NCI-H1105 treated with DMSO at 0.1 percent for 48 hours (cell line): Measurements from ENCODE around the gene WDR45B.

Experiments used
- DNase-seq: peaks from one replicate; lab custom pipeline; 2025; lab: John Stamatoyannopoulos, UW

WDR45B gene

GRCh38 chr17:82677353-82677925 is 29.2 kb upstream of the WDR45B start:
- DNase-seq: no peak

- no peak for DNase-seq
Observed at GRCh38 chr17:82675476-82676245, 27.4 kb upstream of the WDR45B start.

- DNase-seq: no peak
Observed at GRCh38 chr17:82674656-82675475, 26.6 kb upstream of the WDR45B start.

- no peak for DNase-seq
Observed at GRCh38 chr17:82670661-82671450, 22.6 kb upstream of the WDR45B start.

DNA sequence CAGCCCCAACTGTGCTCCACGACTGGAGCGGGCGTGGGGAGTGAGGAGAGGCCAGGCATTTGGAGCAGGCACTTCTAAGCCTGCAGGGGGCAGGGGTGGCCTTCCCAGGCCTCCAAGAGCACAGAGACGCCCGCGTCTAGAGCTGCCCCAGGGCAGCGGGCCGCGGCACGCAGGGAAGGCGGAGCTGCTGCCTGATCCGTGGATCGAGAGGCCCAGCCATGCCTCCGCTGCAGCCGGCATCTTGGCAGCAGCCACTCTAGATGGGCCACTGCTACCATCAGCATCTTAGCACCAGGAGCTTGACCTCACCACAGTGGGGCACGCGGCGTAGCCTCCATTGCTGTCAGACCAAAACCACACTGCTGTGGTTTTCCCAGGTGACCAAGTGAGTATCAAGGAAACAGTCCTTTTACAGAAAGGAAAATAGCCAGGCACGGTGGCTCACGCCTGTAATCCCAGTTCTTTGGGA is 20.4 kb upstream of the WDR45B start:
- no peak for DNase-seq

DNA sequence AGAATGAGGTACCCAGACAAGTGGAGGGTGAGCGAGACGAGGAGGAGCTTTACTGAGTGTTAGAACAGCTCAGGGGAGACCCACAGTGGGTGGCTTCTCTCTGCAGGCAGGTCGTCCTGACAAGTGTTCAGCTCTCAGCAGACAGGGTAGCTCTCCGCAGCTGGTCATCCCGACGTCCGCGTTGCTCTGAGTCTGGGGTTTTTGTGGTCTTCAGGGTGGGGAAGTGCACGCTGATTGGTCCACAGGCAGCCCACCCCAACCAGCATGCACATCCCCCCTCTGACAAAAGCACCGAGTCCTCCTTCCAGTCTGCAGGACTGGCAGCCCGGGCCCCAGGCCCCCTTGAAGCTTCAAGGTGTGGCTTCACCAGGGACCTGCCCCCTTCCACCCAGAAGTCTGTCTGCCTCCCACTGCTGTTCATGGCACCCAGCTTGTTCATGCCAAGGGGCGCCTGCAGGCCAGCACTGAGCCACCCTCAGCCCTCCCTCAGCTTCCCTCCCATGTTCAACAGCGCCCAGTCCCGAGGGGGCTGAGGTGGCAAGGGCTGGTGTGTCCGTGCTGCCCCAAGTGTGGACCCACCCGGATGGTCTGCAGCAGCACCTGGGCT is 19.9 kb upstream of the WDR45B start:
- DNase-seq: no peak

- DNase-seq: no peak
Observed at GRCh38 chr17:82667668-82668000, 19.4 kb upstream of the WDR45B start.

GRCh38 chr17:82666931-82667667 is 18.9 kb upstream of the WDR45B start:
- no peak for DNase-seq

GRCh38 chr17:82665891-82666290 is 17.6 kb upstream of the WDR45B start:
- DNase-seq: no peak

DNA sequence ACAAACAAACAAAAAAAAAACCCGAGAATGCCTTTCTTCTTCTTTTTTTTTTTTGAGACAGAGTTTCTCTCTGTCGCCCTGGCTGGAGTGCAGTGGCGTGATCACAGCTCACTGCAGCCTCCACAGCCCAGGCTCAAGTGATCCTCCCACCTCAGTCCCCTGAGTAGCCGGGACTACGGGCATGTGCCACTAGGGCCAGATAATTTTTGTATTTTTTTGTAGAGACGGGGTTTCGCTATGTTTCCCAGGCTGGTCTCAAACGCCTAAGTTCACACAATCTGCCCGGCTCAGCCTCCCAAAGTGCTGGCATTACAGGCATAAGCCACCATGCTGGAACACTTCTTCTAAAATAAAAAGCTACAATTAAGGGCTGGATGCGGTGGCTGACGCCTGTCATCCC is 17.0 kb upstream of the WDR45B start:
- DNase-seq: no peak

GRCh38 chr17:82664701-82665182 is 16.5 kb upstream of the WDR45B start:
- no peak for DNase-seq

- DNase-seq: no peak
Observed at GRCh38 chr17:82664276-82664575, 16.0 kb upstream of the WDR45B start.

GRCh38 chr17:82663381-82664275 is 15.4 kb upstream of the WDR45B start:
- no peak for DNase-seq

DNA sequence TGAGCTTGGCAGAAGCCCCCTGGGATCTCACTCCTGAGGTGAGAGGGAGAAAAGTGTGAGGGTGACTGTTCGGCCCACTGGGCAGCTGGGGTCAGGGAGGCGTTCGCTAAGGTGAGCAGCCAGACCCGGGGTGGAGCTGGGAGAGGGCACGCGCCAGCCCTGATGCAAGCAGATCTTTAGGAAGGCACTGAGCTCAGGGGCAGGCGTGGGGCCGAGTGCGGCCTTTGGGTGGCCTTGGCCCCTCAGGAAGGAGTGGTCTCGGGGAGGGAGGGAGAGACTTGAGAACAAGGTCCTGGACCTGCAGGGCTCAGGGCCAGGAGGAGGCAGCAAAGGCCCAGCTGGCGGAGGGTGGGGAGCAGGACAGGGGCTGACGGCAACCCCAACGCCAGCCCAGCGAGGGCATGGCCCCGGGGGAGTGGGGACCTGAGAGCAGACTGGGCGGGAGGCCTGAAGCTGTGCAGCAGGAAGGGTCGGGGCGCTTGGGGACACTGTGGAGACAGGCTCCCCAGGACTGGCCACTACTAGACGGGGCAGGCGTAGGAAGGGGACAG is 14.5 kb upstream of the WDR45B start:
- no peak for DNase-seq

DNA sequence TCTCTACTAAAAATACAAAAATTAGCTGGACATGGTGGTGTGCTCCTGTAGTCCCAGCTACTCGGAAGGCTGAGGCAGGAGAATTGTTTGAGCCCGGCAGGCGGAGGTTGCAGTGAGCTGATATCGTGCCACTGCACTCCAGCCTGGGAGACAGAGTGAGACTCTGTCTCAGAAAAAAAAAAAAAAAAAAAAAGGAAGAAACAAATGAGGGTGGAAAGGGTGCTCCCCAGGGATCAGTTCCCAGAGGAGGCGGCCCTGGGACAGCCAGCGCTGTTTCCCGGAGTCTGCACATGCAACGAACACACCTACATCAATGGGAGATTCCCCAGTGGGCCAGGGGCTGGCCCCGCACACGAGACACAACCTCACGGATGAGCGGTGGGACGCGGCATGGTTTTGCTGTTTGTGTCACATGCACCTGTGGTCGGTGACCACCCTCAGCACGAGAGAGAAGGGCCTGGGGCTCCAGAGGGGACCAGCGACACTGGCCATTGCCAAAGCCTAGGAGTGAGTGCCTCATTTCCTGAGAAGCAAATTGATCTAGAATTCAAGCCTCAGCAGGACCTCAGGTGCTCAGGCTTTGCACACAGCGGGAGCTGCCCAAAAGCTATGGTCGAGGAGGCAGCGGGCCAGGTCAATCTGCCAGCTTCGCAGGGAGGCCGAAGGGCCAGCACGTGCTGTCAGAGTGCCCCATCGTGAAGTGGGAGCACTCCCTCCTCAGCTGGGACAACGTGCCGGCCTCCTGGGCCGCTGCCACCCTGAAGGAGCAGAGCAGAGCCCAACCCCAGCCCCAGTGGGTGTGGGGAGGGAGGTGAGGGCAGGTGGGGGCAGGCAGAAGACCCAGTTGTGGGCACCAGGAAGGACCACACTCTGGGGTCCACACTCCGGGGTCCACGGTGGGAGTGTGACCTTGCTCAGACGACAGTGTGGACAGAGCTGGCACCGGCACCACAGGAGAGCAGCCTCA is 13.8 kb upstream of the WDR45B start:
- no peak for DNase-seq

- no peak for DNase-seq
Observed at GRCh38 chr17:82659886-82660285, 11.6 kb upstream of the WDR45B start.

DNA sequence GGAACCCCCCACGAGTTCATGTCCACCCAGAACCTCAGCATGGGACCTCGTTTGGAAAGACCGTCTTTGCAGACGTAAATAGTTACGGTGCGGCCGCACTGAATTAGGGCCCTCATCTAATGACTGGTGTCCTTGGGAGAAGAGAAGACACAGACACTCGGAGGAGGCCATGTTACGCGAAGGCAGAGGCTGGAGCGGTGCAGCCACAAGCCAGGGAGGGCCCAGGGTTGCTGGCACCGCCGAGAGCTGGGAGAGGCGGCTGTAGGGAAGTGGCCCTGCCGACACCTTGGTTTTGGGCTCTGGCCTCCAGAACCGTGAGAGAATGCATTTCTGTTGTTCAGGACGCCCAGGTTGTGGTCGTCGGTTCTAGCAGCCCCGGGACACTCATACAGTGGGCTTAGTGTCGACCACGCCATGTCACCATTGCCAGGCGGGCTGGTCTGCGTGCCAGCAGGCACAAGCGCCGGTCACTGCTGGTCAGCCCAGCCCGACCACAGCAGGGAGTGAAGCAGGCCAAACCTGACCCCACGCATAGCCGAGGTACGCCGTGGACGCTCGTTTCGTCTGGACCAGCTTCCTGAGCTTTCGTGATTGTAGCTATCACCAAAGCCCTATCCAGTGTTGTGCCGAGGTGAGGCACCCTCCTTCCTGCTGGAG is 10.7 kb upstream of the WDR45B start:
- DNase-seq: no peak

DNA sequence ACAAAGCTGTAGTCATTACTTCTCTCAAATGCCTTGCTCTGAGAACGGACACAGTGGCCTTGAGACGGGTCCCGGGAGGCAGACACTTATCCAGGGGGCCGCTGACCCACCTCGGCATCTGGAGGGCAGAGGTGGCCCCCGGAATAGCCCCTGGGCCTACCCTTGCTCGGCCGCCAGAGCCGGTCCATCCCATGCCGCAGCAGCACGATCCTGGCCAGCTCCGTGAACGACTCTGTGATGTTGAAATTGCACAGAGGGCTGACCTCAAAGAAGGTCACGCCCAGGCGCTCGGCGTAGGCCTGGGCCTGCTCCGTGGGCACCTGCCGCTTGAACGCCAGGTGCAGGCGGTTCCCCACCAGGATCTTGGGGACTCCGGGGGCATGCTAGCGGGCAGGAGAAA is 10.1 kb upstream of the WDR45B start:
- no peak for DNase-seq
